ENCODE results near the gene JMJD7. TPM values are rescaled to one million over a fixed set of nuclear protein-coding genes. Genes with fewer than 3 reads are reported as not detected.

JMJD7 gene
- total RNA-seq, 1 donor from 2014 or later, result 26.6 TPM

GRCh38 chr15:41822471-41822870 lies 5.4 kb upstream of the JMJD7 start:
- Mint-ChIP-seq H3K4me3 (ENCODE audit: unreplicated experiment) (no peak overlapping the region), H3K27me3 (ENCODE audit: unreplicated experiment) (peaks cover 8% of the 10 kb centered on the region), H3K27ac (ENCODE audit: unreplicated experiment) (no peak overlapping the region), H3K36me3 (ENCODE audit: unreplicated experiment) (no peaks in the 10 kb centered on the region), H3K4me1 (ENCODE audit: low read depth, unreplicated experiment) (peaks cover 2% of the 10 kb centered on the region), H3K9me3 (ENCODE audit: unreplicated experiment) (peaks cover 7% of the 10 kb centered on the region)
- no peak for DNase-seq
- TF ChIP-seq CTCF (IDR thresholded peaks at IDR 0.05; ENCODE audit: partially characterized antibody, unreplicated experiment), result no peak

- Mint-ChIP-seq H3K4me3 (ENCODE audit: unreplicated experiment) (no peak overlapping the region), H3K27ac (ENCODE audit: unreplicated experiment) (no peak overlapping the region), H3K36me3 (ENCODE audit: unreplicated experiment) (no peaks in the 10 kb centered on the region), H3K4me1 (ENCODE audit: low read depth, unreplicated experiment) (peaks cover 2% of the 10 kb centered on the region), H3K9me3 (ENCODE audit: unreplicated experiment) (peaks cover 4% of the 10 kb centered on the region), H3K27me3 (ENCODE audit: unreplicated experiment) (peaks cover 8% of the 10 kb centered on the region)
- TF ChIP-seq CTCF (IDR thresholded peaks at IDR 0.05; ENCODE audit: partially characterized antibody, unreplicated experiment), result no peak
- DNase-seq, result no peak
Observed at GRCh38 chr15:41822957-41823356, 4.9 kb upstream of the JMJD7 start.

- no peak for DNase-seq
- Mint-ChIP-seq H3K27me3 (ENCODE audit: unreplicated experiment) (peaks cover 11% of the 10 kb centered on the region), H3K4me1 (ENCODE audit: low read depth, unreplicated experiment) (peaks cover 2% of the 10 kb centered on the region), H3K36me3 (ENCODE audit: unreplicated experiment) (peaks cover 3% of the 10 kb centered on the region), H3K4me3 (ENCODE audit: unreplicated experiment) (no peak overlapping the region), H3K9me3 (ENCODE audit: unreplicated experiment) (peaks cover 4% of the 10 kb centered on the region), H3K27ac (ENCODE audit: unreplicated experiment) (no peak overlapping the region)
- TF ChIP-seq CTCF (IDR thresholded peaks at IDR 0.05; ENCODE audit: partially characterized antibody, unreplicated experiment), result no peak
Observed at GRCh38 chr15:41823502-41823901, 4.4 kb upstream of the JMJD7 start.

GRCh38 chr15:41824062-41824745 lies 3.7 kb upstream of the JMJD7 start:
- TF ChIP-seq CTCF (IDR thresholded peaks at IDR 0.05; ENCODE audit: partially characterized antibody, unreplicated experiment), result no peak
- no peak overlapping the region for H3K4me3 Mint-ChIP-seq (ENCODE audit: unreplicated experiment)
- H3K27me3 Mint-ChIP-seq (ENCODE audit: unreplicated experiment), result peaks cover 14% of the 10 kb centered on the region
- H3K36me3 Mint-ChIP-seq (ENCODE audit: unreplicated experiment), result peaks cover 8% of the 10 kb centered on the region
- H3K27ac Mint-ChIP-seq (ENCODE audit: unreplicated experiment), result no peak overlapping the region
- peaks cover 8% of the 10 kb centered on the region for H3K4me1 Mint-ChIP-seq (ENCODE audit: low read depth, unreplicated experiment)
- peaks cover 6% of the 10 kb centered on the region for H3K9me3 Mint-ChIP-seq (ENCODE audit: unreplicated experiment)
- no peak for DNase-seq

- Mint-ChIP-seq H3K4me1 (ENCODE audit: low read depth, unreplicated experiment) (peaks cover 8% of the 10 kb centered on the region), H3K36me3 (ENCODE audit: unreplicated experiment) (peaks cover 8% of the 10 kb centered on the region), H3K27ac (ENCODE audit: unreplicated experiment) (no peak overlapping the region), H3K4me3 (ENCODE audit: unreplicated experiment) (no peak overlapping the region), H3K27me3 (ENCODE audit: unreplicated experiment) (peaks cover 16% of the 10 kb centered on the region), H3K9me3 (ENCODE audit: unreplicated experiment) (peaks cover 6% of the 10 kb centered on the region)
- no peak for DNase-seq
- TF ChIP-seq CTCF (IDR thresholded peaks at IDR 0.05; ENCODE audit: partially characterized antibody, unreplicated experiment), result no peak
Observed at GRCh38 chr15:41825145-41825544, 2.7 kb upstream of the JMJD7 start.
